Effector memory CD4-positive, alpha-beta T cell (primary cell): ENCODE results near the gene MRPL53.

Experiments
- DNase-seq, 3 donors: peaks; one replicate each; pipeline ENCODE4 v3.0.0-alpha.2; 2020
- H3K27ac ChIP-seq: 2 replicates; pipeline ENCODE4 v1.7.0; 2013; ENCODE audit warnings: mild to moderate bottlenecking, low read length, moderate library complexity; ENCODE audit not compliant: insufficient read depth, poor library complexity, severe bottlenecking
- H3K27me3 ChIP-seq: replicated peaks from 2 replicates; pipeline ENCODE4 v1.7.0; 2013; ENCODE audit warnings: mild to moderate bottlenecking, low read length; ENCODE audit not compliant: insufficient read depth, control insufficient read depth, poor library complexity, severe bottlenecking
- H3K36me3 ChIP-seq: 2 replicates; pipeline ENCODE4 v1.7.0; 2013; ENCODE audit warnings: mild to moderate bottlenecking, low read length, moderate library complexity; ENCODE audit not compliant: control insufficient read depth, insufficient read depth
- H3K4me1 ChIP-seq: 2 replicates; pipeline ENCODE4 v1.7.0; 2013; ENCODE audit warnings: low read length, mild to moderate bottlenecking; ENCODE audit not compliant: control insufficient read depth, insufficient read depth, poor library complexity, severe bottlenecking
- H3K4me3 ChIP-seq: 2 replicates; pipeline ENCODE4 v1.7.0; 2013; ENCODE audit warnings: low read length, low read depth, mild to moderate bottlenecking; ENCODE audit not compliant: insufficient read depth, poor library complexity, severe bottlenecking
- H3K9me3 ChIP-seq: 2 replicates; pipeline ENCODE4 v1.7.0; 2013; ENCODE audit warnings: mild to moderate bottlenecking, low read length, moderate library complexity; ENCODE audit not compliant: control insufficient read depth

Gene MRPL53

DNA sequence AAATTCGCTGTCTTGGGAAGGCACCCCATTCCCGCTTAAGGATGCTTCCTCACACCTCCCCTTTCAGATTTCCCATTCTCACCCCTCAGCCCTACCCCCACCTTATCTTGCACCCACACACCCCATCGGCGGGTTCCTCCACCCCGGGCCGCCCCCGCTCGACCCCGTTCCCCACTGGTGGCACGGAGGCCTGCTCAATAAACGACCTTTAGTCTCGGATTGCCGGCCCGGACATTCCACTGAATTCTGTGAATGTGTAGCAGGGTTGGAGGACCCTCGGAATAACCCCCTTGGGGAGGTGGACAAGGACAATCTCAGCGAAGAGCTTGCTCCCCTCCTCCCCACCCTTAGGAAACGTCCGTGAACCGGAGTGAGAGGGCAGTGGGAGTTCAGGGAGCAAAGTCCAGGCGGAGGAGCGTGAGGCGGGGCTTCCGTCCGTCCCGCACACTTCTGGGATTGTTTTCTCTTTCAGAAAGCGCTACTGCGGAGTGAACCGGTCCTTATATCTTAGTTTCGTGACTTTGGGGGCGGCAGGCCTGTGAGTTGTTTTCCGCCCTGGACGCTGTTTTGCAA, 29.8 kb upstream of the MRPL53 start:
- no peak overlapping the region for H3K27ac ChIP-seq
- DNase-seq = no peak
- no peaks in the 10 kb centered on the region for H3K9me3 ChIP-seq
- peaks cover 54% of the 10 kb centered on the region for H3K27me3 ChIP-seq
- peak overlapping the region; percentile 49 for H3K4me3 ChIP-seq
- peaks cover 47% of the 10 kb centered on the region for H3K4me1 ChIP-seq
- H3K36me3 ChIP-seq = peaks cover 15% of the 10 kb centered on the region

DNA sequence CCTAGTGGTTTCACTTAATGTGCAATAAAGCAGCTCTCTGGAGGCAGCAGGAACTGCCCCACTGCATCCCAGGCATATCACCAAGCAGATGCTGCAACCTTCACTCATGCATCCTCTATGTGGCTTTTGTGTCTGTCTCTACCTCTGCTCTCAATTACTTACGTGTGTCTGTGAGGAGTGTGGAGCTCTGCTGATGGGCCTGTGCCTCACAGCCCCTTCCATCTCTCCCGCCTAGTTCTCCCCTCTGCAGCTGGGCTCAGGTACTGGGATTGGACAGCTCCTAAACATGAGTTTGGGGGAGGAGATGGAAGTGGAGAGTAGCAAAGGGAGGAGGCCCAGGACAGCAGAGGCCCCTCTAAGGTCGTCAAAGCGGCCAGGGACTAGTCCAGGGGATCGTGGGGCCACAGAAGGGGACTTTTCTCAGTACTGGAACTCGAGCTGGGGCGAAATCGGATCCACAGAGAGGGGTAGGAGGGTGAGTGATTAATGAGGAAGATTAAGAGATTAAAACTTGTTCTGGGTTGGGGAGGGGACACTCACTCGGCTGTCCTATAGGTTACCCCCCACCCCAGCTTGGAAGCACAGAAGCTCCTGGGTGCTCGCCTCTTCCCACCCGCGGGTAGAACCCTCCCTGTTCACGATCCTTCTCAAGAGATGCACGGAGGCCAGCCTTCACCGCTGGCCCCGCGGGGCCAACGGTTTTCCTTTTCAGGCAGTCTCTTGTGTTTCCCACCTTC, 29.0 kb upstream of the MRPL53 start:
- Histone ChIP-seq H3K9me3 (no peaks in the 10 kb centered on the region), H3K36me3 (peaks cover 15% of the 10 kb centered on the region), H3K4me3 (no peak overlapping the region), H3K27ac (no peak overlapping the region), H3K27me3 (peaks cover 54% of the 10 kb centered on the region), H3K4me1 (peaks cover 40% of the 10 kb centered on the region)
- no peak for DNase-seq

DNA sequence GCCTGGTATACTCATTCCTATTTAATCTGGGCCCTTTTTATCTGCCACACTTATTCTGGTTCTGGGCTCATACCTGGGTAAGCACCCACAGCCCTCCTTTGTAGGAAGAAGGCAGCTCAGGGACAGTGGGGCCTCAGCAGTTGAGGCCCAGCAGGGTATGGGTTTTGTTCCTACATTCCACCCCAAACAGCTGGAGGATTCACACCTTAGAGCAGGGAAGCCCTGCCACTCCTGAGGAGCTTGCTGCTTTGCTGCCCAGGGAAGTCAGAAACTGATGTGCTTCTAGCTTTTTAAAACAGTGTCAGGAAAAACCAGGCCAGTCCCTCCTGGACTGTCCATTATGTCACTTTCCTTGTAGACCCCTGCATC, 28.1 kb upstream of the MRPL53 start:
- peaks cover 37% of the 10 kb centered on the region for H3K4me1 ChIP-seq

DNA sequence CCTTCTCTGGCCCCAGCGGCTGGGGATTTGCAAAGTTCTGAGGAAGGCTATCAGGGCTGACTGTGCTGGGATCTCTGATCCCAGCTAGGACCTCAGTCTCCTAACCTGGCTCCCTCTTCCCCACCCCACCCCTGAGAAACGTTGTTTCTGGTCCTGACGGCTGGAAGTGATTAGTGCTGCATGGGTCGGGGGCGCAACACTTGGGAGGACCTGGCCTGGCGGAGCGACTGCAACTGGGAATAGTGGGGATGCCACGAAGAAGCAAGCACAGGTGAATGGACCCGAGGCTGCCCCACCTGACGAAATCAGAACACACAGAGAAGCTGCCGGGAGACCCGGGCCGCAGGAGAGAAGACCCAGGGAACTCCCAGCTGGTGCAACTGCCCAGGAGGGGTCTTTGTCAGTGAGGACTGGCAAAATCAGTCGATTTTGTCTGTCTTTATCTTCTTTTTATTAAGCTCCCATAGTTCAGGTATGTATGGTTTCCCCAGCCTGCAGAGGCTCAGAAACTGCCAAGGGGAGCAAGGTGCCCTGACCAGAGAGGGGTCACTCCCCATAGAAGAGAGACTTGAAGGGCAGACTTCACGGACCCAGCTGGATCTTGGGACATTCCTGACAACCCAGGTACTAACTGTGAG, 27.6 kb upstream of the MRPL53 start:
- Histone ChIP-seq H3K27ac (no peak overlapping the region), H3K27me3 (peaks cover 54% of the 10 kb centered on the region), H3K4me1 (peaks cover 37% of the 10 kb centered on the region), H3K9me3 (no peaks in the 10 kb centered on the region), H3K4me3 (no peak overlapping the region), H3K36me3 (peaks cover 4% of the 10 kb centered on the region)
- DNase-seq = no peak

More for the DNA sequence above, 28.1 kb upstream of the MRPL53 start:
- peaks cover 9% of the 10 kb centered on the region for H3K36me3 ChIP-seq
- no peak overlapping the region for H3K4me3 ChIP-seq
- DNase-seq = no peak
- no peaks in the 10 kb centered on the region for H3K9me3 ChIP-seq
- no peak overlapping the region for H3K27ac ChIP-seq
- H3K27me3 ChIP-seq = peaks cover 54% of the 10 kb centered on the region

DNA sequence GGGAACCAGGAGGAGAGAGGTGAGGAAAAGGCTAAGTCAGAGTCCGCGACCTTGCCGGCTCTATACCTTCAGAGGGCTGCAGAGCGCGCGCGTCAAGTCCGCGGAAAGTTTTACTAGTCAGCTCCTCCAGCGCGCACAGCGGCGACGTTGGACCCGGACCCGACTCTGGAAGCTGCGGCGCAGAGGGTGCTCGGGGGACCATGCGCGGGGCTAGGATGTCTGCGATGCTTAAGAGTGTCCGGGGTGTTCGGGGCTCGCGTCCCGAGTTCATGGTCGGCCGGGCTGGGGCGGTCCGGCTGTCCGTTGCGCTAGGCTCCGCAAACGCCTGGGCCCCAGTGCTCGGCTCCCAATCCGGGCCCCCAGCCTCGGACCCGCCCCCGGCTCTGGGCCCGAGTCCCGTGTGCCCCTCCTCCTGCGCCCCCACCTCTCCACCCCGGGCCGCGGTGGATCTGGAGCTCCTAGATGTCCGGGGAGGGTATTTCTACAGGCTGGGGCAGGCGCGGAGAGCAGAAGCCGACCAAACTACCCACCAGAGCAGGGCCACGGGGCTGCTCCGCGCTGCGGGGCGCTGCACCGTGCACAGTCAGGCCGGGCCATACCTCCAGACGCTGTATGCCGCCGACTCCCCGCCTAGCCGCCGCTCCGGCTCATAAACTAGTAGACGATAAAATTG, 26.9 kb upstream of the MRPL53 start, which contains the start of gene LBX2:
LBX2 (minus strand) TSS at position 337 of the 673 bp plus-strand sequence; CDS start at position 271, 66 bp downstream.
- peaks cover 54% of the 10 kb centered on the region for H3K27me3 ChIP-seq
- H3K27ac ChIP-seq = no peak within 1 kb of the TSS
- H3K36me3 ChIP-seq = no peaks in the 10 kb centered on the region
- H3K4me1 ChIP-seq = peaks cover 37% of the 10 kb centered on the region
- H3K4me3 ChIP-seq = peak within 1 kb of the TSS; percentile 66
- DNase-seq = no peak
- H3K9me3 ChIP-seq = no peaks in the 10 kb centered on the region

DNA sequence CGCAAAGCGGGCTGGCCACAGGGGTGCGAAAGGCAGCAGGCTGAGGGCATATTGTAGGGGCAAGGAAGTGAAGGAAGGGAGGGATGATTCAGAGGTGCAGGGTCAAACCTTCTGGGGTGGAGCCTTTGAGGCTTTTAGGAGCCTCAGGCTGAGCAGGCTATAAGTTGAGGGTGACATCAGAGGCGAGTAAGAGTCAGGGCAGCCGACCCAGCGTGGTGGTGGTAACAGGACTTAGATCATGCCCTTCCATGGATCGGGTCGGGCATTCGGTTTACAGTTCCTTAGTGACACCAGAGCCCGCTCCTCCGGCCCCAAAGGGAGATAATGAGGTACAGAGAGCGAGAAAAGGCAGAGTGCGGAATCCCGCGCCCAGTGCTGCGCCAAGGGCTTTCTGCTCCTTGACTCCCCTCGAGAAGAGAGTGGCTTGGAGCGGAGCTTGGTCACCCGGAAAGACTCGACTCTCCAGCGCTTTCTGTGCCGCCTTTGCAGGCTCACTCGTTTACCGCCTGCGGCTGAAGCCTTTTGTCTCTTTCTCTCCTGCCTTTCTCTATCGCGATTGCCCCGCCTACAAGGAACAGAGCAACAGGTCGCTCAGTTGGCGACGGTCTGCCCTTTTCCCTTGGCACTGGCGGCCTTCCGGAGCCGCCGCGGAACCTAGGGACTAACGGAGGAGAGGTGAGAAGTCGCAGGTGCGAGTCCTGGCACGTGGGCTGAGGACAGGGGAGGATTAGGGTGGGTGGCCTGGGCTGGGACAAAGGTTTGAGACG, 26.2 kb upstream of the MRPL53 start:
- Histone ChIP-seq H3K27me3 (peaks cover 49% of the 10 kb centered on the region), H3K36me3 (peaks cover 1% of the 10 kb centered on the region), H3K9me3 (no peaks in the 10 kb centered on the region), H3K27ac (no peak overlapping the region), H3K4me3 (peak overlapping the region; percentile 66), H3K4me1 (peaks cover 37% of the 10 kb centered on the region)
- no peak for DNase-seq

DNA sequence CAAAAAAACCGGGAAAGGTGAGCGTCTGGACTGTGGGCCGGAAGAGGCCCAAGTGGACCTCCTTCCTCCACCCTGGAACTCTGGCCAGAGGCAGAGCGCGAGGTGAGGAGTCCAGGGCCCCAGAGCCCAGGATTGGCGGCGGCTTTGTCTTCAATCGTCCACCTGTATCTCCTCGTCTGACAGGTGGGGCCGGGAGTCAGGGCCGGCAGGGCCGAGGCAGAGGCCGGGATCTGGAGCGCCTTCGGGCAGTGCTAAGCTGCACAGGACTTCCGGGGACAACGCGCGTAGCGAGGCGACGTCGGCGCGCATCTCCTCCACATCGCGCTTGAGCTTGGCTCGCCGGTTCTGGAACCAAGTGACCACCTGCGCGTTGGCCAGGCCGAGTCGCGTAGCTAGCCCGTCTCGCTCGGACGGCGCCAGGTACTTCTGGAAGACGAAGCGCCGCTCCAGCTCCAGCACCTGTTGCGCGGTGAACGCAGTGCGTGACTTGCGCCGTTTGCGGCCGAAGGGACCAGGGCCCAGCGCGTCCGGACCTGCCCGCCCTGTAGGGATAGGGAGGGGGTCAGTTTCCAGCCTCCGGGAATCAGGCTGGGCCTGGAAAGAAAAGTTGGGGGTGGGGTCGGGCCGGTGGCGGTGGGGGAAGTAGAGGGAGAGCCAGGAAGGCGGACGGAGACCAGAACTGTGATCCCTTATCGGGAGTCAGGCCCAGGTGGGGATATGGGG, 25.5 kb upstream of the MRPL53 start:
- H3K4me1 ChIP-seq = peaks cover 29% of the 10 kb centered on the region
- peaks cover 8% of the 10 kb centered on the region for H3K36me3 ChIP-seq
- peaks cover 42% of the 10 kb centered on the region for H3K27me3 ChIP-seq
- H3K9me3 ChIP-seq = no peaks in the 10 kb centered on the region
- no peak for DNase-seq
- H3K4me3 ChIP-seq = peak overlapping the region; percentile 66
- H3K27ac ChIP-seq = no peak overlapping the region

DNA sequence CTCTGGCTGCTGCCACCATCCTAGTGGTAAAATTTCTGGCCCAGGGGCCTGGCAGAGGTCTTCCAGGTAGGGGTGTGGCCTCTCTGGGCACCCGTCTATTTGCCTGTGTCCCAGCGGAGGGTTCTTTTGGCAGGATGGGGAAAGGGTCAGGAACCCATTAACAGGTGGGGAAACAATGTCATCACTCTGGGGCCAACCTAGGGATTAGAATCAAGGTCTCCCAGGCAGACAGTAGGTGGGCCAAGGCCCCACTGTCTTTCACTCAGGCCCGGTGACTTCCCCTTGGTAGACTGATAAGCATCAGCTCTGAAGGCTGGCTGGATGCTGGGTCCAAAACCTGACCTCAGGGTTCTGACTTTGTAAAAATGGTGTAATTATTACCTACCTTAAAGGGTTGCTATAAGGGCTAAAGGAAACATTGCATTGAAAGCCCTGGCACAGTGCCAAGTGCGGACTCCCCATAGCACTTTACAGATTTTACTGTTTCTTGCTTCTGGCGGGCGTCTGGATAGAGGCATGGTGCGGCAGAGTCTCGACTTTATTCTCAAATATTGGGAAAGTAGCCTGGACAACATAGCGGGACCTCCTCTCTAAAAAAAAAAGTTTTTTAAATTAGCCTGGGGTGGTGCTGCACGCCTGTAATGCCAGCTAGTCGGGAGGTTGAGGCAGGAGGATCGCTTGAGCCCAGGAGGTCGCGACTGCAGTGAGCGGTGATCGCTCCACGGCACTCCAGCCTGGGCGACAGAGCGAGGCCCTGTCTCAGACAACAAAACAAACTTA, 24.7 kb upstream of the MRPL53 start:
- H3K9me3 ChIP-seq = no peaks in the 10 kb centered on the region
- DNase-seq = no peak
- peaks cover 34% of the 10 kb centered on the region for H3K27me3 ChIP-seq
- H3K4me3 ChIP-seq = no peak overlapping the region
- peaks cover 16% of the 10 kb centered on the region for H3K36me3 ChIP-seq
- peaks cover 22% of the 10 kb centered on the region for H3K4me1 ChIP-seq
- no peak overlapping the region for H3K27ac ChIP-seq
